Suprapubic skin (tissue), 4 donors: ENCODE data around the gene NATD1. TPM values are rescaled to one million over a fixed set of nuclear protein-coding genes. Genes with fewer than 3 reads are reported as not detected.
A peak's percentile ranks its signal among the peaks of the same experiment; 100 is the strongest.

Experiments
- DNase-seq, 2 donors: peaks; one replicate each; pipeline ENCODE4 v3.0.0-alpha.2; 2019; ENCODE audit warnings: low spot score in 2 of 2
- H3K27ac ChIP-seq: fragments of 200-600 bp; sonication (generic); one replicate; pipeline ENCODE4 v1.5.1; 2019
- H3K27me3 ChIP-seq: fragments of 200-600 bp; sonication (generic); one replicate; pipeline ENCODE4 v1.5.1; 2019
- H3K36me3 ChIP-seq: fragments of 200-600 bp; sonication (generic); one replicate; pipeline ENCODE4 v1.5.1; 2019
- H3K4me1 ChIP-seq: fragments of 200-600 bp; sonication (generic); one replicate; pipeline ENCODE4 v1.5.1; 2019
- H3K4me3 ChIP-seq: fragments of 200-600 bp; sonication (generic); one replicate; pipeline ENCODE4 v1.5.1; 2019; ENCODE audit warnings: mild to moderate bottlenecking
- H3K9me3 ChIP-seq: fragments of 200-600 bp; sonication (generic); one replicate; pipeline ENCODE4 v1.5.1; 2019
- EP300 ChIP-seq: sonication (generic); formaldehyde crosslinking; IDR thresholded peaks from one replicate; pipeline ENCODE4 v1.6.1; 2017; ENCODE audit warnings: antibody characterized with exemption
- POLR2A ChIP-seq, 2 donors: fragments of 450-650 bp; IDR thresholded peaks; one replicate each; pipeline ENCODE4 v1.6.1; 2017; ENCODE audit warnings: antibody characterized with exemption in 2 of 2, mild to moderate bottlenecking in 2 of 2, moderate library complexity in 2 of 2
- POLR2AphosphoS5 ChIP-seq, 3 donors: sonication (generic); formaldehyde crosslinking; IDR thresholded peaks; one replicate each; pipeline ENCODE4 v1.6.1; 2017; ENCODE audit warnings: antibody characterized with exemption in 3 of 3
- WGBS: methylation state at CpG from one replicate; pipeline ENCODE4 v1.1.5; 2018; 5-methylcytosine and 5-hydroxymethylcytosine counted together
- total RNA-seq, 4 donors: library from RNA; depleted of rRNA; stranded (reverse); fragments of >200 nt; gene quantifications; one replicate each; pipeline ENCODE4 v1.1.0, GENCODE V29; 2016
- TF ChIP-seq, protein P1 (sequence below), 2 donors: fragments of 200-600 bp in 1 of 2; fragments of 450-650 bp in 1 of 2; sonication (generic) in 1 of 2; IDR thresholded peaks; one replicate each; pipeline ENCODE4 v1.5.1; 2016 to 2019; ENCODE audit warnings: antibody characterized with exemption in 2 of 2, mild to moderate bottlenecking in 1 of 2, moderate library complexity in 1 of 2

NATD1 gene
- total RNA-seq, 4 donors from 2014 or later, result 11.2 to 21.1 (median 14.6) TPM

DNA sequence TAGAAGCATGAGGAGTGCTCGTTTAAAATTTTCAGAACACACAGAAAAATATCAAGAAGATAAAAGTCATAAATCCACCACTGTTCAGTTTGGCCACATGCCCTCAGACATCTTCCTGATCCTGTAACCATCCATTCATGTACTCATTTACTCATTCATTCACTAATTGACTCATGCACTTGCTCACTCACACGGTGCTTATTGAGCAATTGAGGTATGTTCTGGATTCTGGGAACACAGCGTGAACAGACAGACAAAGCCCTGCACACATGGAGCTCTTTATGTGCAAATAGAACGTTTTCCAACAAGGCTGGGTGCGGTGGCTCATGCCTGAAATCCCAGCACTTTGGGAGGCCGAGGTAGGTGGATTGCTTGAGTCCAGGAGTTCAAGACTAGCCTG lies 10.2 kb upstream of the NATD1 start:
- no peaks in the 10 kb centered on the region for H3K9me3 ChIP-seq
- 46% methylated on average over 6 of the region's 6 CpGs for WGBS
- TF ChIP-seq EP300 (no peak), POLR2AphosphoS5 (IDR thresholded peaks at IDR 0.05) (no peak), POLR2A (IDR thresholded peaks at IDR 0.05) (no peak)
- TF ChIP-seq, protein P1, sequence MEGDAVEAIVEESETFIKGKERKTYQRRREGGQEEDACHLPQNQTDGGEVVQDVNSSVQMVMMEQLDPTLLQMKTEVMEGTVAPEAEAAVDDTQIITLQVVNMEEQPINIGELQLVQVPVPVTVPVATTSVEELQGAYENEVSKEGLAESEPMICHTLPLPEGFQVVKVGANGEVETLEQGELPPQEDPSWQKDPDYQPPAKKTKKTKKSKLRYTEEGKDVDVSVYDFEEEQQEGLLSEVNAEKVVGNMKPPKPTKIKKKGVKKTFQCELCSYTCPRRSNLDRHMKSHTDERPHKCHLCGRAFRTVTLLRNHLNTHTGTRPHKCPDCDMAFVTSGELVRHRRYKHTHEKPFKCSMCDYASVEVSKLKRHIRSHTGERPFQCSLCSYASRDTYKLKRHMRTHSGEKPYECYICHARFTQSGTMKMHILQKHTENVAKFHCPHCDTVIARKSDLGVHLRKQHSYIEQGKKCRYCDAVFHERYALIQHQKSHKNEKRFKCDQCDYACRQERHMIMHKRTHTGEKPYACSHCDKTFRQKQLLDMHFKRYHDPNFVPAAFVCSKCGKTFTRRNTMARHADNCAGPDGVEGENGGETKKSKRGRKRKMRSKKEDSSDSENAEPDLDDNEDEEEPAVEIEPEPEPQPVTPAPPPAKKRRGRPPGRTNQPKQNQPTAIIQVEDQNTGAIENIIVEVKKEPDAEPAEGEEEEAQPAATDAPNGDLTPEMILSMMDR (IDR thresholded peaks at IDR 0.05), result no peak

DNA sequence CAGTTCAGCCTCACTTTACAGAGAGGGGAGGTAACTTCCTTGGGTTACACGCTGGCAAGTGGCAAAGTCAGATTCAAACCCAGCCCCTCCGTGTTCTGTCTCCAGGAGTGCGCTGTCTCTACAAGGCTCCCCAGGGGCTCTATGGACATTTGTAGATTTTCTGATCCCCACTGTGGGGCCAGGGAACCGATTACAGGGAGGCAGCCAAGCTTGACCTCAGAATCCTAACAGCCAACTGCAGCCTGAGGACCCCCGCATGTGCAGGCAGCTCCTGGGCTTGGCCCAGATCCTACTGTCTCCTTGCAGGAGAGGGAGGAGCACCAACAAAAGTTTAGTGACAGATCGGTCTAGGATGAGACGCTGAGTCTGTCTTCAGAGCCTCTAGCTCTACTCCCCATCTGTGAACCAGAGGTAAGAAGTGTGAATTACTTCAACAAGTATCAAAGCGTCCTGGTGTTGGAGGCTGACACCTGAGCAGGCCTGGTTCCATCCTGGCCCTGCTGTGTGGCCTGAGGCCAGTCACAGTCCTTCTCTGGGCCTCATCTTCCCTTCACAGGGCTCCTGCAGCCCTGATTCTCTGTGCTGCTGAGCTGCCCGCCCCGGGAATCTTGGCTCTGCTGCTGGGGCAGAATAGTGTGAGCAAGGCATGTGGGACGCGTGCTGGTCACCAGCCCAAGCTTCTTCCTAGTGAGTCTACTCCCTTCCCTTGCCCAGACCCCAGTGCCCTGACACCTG lies 9.2 kb upstream of the NATD1 start:
- WGBS, result 85% methylated on average over 11 of the region's 12 CpGs
- TF ChIP-seq, protein P1 (IDR thresholded peaks at IDR 0.05), result no peak
- TF ChIP-seq POLR2A (IDR thresholded peaks at IDR 0.05), result no peak
- no peak for TF ChIP-seq POLR2AphosphoS5 (IDR thresholded peaks at IDR 0.05)
- TF ChIP-seq EP300, result no peak
- DNase-seq, result no peak
- no peak overlapping the region for H3K27ac ChIP-seq
- no peaks in the 10 kb centered on the region for H3K9me3 ChIP-seq
- H3K4me3 ChIP-seq, result no peak overlapping the region
- H3K36me3 ChIP-seq, result no peaks in the 10 kb centered on the region
- peaks cover 2% of the 10 kb centered on the region for H3K4me1 ChIP-seq
- H3K27me3 ChIP-seq, result no peaks in the 10 kb centered on the region

More for the DNA sequence above, 10.2 kb upstream of the NATD1 start:
- no peak for DNase-seq
- H3K36me3 ChIP-seq, result no peaks in the 10 kb centered on the region
- H3K27me3 ChIP-seq, result no peaks in the 10 kb centered on the region
- H3K27ac ChIP-seq, result no peak overlapping the region
- H3K4me3 ChIP-seq, result no peak overlapping the region
- peaks cover 7% of the 10 kb centered on the region for H3K4me1 ChIP-seq

DNA sequence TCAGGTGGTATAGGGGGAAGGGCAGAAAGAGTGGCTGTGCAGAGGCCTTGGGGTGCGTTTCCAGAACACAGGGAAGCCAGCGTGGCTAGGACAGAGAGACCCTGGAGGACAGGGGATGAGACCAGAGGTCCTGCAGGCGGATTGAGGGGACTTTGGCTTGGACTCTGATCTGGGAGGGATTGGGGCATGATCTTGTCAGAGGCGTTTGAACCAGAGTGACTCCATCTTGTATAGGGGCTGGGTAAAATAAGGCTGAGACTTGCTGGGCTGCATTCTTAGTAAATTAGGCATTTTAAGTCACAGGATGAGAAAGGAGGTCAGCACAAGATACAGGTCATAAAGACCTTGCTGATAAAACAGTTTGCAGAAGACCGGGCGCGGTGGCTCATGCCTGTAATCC lies 5.4 kb upstream of the NATD1 start:
- WGBS, result 91% methylated on average over 7 of the region's 7 CpGs

DNA sequence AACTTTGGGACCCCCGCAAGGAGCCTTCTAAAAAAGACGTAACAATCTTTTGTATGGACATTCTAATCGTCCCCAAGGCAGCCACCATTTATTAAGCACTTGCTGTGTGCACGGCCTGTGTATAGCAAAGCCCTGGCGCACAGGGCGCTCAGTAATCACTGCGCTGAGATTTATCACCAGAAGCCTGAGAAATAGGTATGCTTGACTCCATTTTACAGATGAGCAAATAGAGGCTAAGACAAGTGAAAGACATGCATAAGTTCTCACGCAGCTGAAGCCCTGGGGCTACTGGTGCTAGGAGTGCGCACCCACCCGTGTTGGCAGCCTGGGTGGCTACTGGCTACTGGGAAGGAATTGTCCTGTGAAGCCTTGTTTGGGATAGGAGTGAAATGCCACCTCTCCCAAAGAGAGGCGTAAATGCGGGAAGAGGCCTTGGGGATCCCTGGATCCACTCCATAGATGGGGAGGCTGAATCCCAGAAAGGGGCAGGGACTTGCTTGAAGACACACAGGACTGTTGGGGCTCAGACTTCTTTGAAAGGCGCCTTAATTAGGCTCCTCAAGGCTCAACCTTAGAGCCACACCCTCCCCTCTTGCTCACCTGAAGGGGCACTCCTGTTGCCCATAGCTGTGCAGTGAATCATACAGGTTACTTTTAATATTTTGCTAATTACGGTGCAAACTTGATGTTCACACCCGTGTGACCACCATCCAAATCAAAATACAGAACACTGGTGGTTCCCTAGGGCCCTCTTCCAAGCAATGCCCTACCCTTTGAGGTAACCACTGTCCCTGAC lies 634 bp upstream of the NATD1 start:
- Histone ChIP-seq H3K27ac (peak overlapping the region; percentile 79), H3K4me3 (peak overlapping the region; percentile 77), H3K27me3 (no peaks in the 10 kb centered on the region), H3K4me1 (peaks cover 37% of the 10 kb centered on the region), H3K9me3 (no peaks in the 10 kb centered on the region), H3K36me3 (no peaks in the 10 kb centered on the region)
- DNase-seq, result no peak
- TF ChIP-seq, protein P1 (IDR thresholded peaks at IDR 0.05), result no peak
- TF ChIP-seq EP300 (no peak), POLR2A (IDR thresholded peaks at IDR 0.05) (no peak), POLR2AphosphoS5 (IDR thresholded peaks at IDR 0.05) (no peak)
- 23% methylated on average over 15 of the region's 15 CpGs for WGBS

More for the DNA sequence above, 5.4 kb upstream of the NATD1 start:
- H3K27me3 ChIP-seq, result no peaks in the 10 kb centered on the region
- peaks cover 8% of the 10 kb centered on the region for H3K4me1 ChIP-seq
- no peak overlapping the region for H3K4me3 ChIP-seq
- H3K27ac ChIP-seq, result no peak overlapping the region
- no peak for TF ChIP-seq POLR2AphosphoS5 (IDR thresholded peaks at IDR 0.05)
- no peak for TF ChIP-seq POLR2A (IDR thresholded peaks at IDR 0.05)
- TF ChIP-seq, protein P1 (IDR thresholded peaks at IDR 0.05), result no peak
- no peak for TF ChIP-seq EP300
- no peak for DNase-seq
- H3K36me3 ChIP-seq, result no peaks in the 10 kb centered on the region
- no peaks in the 10 kb centered on the region for H3K9me3 ChIP-seq

DNA sequence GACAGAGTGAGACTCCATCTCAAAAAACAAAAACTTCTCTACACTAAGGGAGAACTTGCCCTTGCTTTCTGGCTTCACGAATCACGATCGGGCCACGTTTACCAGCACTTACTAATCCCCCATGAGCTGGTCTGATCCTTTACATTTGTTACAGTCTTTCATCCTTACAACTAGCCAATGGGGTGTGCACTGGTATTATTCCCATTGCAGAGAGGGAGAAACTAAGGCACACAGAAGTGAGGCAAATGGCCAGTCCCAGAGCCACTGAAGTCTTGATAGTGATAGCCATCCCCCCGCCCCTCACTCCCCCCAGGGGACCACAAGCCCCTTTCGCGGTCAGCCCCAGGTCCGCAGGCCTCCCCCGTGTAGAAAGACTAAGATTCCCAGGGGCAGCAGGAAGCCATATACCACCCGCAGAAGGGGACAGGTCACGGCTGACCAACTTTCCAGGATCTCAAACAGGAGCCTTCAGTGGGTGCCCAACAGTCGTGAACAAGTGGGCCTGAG lies 868 bp downstream of the NATD1 start:
- WGBS, result 15% methylated on average over 8 of the region's 12 CpGs
- DNase-seq, result no peak
- peaks cover 37% of the 10 kb centered on the region for H3K4me1 ChIP-seq
- H3K27me3 ChIP-seq, result no peaks in the 10 kb centered on the region
- no peaks in the 10 kb centered on the region for H3K9me3 ChIP-seq
- no peaks in the 10 kb centered on the region for H3K36me3 ChIP-seq
- H3K27ac ChIP-seq, result peak overlapping the region; percentile 79
- TF ChIP-seq POLR2A (IDR thresholded peaks at IDR 0.05) (no peak), POLR2AphosphoS5 (IDR thresholded peaks at IDR 0.05) (no peak)
- peak overlapping the region; percentile 77 for H3K4me3 ChIP-seq
